ENCODE results near the gene FASN. TPM values are rescaled to one million over a fixed set of nuclear protein-coding genes. Genes with fewer than 3 reads are reported as not detected.

The FASN gene
- total and polyA plus RNA-seq, 2 of the 13 experiments (the other 11 are each of a cell fraction or from before 2014, with no cell fraction given) = 51.7 to 101 TPM

DNA sequence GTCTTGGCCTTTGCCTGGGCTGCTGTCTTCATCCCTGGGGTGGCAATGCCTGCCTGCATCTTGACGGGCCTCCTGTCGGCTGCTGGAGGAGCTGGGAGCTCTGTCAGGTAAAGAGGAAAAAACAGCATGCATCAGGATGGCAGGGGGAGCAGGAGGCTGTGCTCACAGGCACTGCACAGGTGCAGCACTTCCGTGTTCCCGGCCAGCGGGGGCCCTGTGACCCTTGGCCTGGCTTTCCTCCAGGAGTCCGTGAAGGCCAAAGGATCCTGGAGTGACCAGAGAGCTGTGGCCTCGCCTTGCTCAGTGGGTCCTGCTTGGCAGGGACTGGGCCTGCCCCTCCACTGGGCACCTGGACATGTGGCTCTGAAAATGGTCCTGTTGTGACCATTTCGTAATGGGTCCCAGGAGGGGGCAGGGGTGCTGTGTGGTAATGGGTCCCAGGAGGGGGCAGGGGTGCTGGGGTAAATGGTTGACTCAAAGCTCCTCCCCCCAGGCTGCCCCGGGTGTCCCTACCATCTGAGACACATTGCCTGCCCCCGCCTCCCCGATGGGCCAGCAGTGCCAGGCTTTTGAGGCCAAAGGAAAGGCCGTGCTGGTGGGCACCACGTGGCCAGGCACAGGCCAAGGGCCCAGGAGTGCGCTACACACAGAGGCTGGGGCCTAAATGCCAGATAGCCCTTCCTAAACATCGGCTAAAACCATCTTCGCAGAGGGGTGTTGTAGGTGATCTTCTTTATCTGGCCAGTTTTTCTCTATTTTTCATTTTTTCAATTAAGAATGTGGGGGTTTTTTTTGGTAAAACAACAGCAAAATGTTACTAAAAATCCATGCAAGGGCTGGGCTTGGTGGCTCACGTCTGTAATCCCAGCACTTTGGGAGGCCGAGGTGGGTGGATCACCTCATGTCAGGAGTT, 4.0 kb upstream of the FASN start (continued):
- 0 out of 2 replicates have a peak, but pooled peaks have one; percentile 34 for TF ChIP-seq SNAI1 (CRISPR knock-in tag; IDR thresholded peaks at IDR 0.05; ENCODE audit: borderline replicate concordance)
- TF ChIP-seq ARNT2 (CRISPR knock-in tag; IDR thresholded peaks at IDR 0.05; ENCODE audit: low read depth) = peak; percentile 94
- TF ChIP-seq PAF1 (CRISPR knock-in tag; IDR thresholded peaks at IDR 0.05) = no peak
- TF ChIP-seq HOMEZ (CRISPR knock-in tag; IDR thresholded peaks at IDR 0.05; ENCODE audit: low read depth) = peak; percentile 12; the same call in 1 of the 2 replicates
- TF ChIP-seq ZFP41 (CRISPR knock-in tag; IDR thresholded peaks at IDR 0.05; ENCODE audit: borderline replicate concordance) = peak; percentile 81; the same call in 1 of the 2 replicates
- TF ChIP-seq SMC3 (IDR thresholded peaks at IDR 0.05; ENCODE audit: low read length) = no peak
- peak; percentile 95 for TF ChIP-seq MTA1 (CRISPR knock-in tag; IDR thresholded peaks at IDR 0.05; ENCODE audit: borderline replicate concordance)
- 0 out of 2 replicates have a peak, but pooled peaks have one; percentile 8 for TF ChIP-seq ZNF709 (CRISPR knock-in tag; IDR thresholded peaks at IDR 0.05)
- no peak for TF ChIP-seq ATF1 (CRISPR knock-in tag; IDR thresholded peaks at IDR 0.05)
- TF ChIP-seq REXO4 (CRISPR knock-in tag; IDR thresholded peaks at IDR 0.05; ENCODE audit: borderline replicate concordance) = no peak
- TF ChIP-seq PHB2 (IDR thresholded peaks at IDR 0.05; ENCODE audit: partially characterized antibody) = no peak
- peak; percentile 44 for TF ChIP-seq LBX2 (CRISPR knock-in tag; IDR thresholded peaks at IDR 0.05; ENCODE audit: borderline replicate concordance)
- TF ChIP-seq NFATC3 (CRISPR knock-in tag; IDR thresholded peaks at IDR 0.05) = no peak
- no peak; the same call in 1 of the 2 replicates for TF ChIP-seq AHR (CRISPR knock-in tag; IDR thresholded peaks at IDR 0.05)
- TF ChIP-seq ZNF788 (CRISPR knock-in tag; IDR thresholded peaks at IDR 0.05; ENCODE audit: borderline replicate concordance) = peak; percentile 97
- TF ChIP-seq YEATS2 (CRISPR knock-in tag; IDR thresholded peaks at IDR 0.05; ENCODE audit: borderline replicate concordance) = peak; percentile 80; the same call in 1 of the 2 replicates
- TF ChIP-seq NFE2L2 (IDR thresholded peaks at IDR 0.05; ENCODE audit: low read length) = no peak
- TF ChIP-seq RARA (CRISPR knock-in tag; IDR thresholded peaks at IDR 0.05) = peak; percentile 75
- TF ChIP-seq RCOR2 (CRISPR knock-in tag; IDR thresholded peaks at IDR 0.05) = no peak; the same call in 1 of the 2 replicates
- no peak for TF ChIP-seq RORA (CRISPR knock-in tag; IDR thresholded peaks at IDR 0.05)
- TF ChIP-seq CERS6 (CRISPR knock-in tag; IDR thresholded peaks at IDR 0.05) = 0 out of 2 replicates have a peak, but pooled peaks have one; percentile 22
- peak; percentile 72; the same call in 1 of the 2 replicates for TF ChIP-seq CCDC6 (CRISPR knock-in tag; IDR thresholded peaks at IDR 0.05)
- TF ChIP-seq TCF12 (IDR thresholded peaks at IDR 0.05) = no peak
- no peak for TF ChIP-seq TCF12 (CRISPR knock-in tag; IDR thresholded peaks at IDR 0.05)
- TF ChIP-seq MAF1 (CRISPR knock-in tag; IDR thresholded peaks at IDR 0.05; ENCODE audit: borderline replicate concordance) = no peak
- TF ChIP-seq ZNF749 (CRISPR knock-in tag; IDR thresholded peaks at IDR 0.05; ENCODE audit: borderline replicate concordance) = no peak
- TF ChIP-seq FOSL1 (CRISPR knock-in tag; IDR thresholded peaks at IDR 0.05; ENCODE audit: borderline replicate concordance) = no peak
- TF ChIP-seq, protein P1, sequence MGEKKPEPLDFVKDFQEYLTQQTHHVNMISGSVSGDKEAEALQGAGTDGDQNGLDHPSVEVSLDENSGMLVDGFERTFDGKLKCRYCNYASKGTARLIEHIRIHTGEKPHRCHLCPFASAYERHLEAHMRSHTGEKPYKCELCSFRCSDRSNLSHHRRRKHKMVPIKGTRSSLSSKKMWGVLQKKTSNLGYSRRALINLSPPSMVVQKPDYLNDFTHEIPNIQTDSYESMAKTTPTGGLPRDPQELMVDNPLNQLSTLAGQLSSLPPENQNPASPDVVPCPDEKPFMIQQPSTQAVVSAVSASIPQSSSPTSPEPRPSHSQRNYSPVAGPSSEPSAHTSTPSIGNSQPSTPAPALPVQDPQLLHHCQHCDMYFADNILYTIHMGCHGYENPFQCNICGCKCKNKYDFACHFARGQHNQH (CRISPR knock-in tag; IDR thresholded peaks at IDR 0.05) = peak; percentile 78

Measured in HepG2 (cell line).